ENCODE results near the gene REXO5. TPM values are rescaled to one million over a fixed set of nuclear protein-coding genes. Genes with fewer than 3 reads are reported as not detected.

Gene REXO5, protein sequence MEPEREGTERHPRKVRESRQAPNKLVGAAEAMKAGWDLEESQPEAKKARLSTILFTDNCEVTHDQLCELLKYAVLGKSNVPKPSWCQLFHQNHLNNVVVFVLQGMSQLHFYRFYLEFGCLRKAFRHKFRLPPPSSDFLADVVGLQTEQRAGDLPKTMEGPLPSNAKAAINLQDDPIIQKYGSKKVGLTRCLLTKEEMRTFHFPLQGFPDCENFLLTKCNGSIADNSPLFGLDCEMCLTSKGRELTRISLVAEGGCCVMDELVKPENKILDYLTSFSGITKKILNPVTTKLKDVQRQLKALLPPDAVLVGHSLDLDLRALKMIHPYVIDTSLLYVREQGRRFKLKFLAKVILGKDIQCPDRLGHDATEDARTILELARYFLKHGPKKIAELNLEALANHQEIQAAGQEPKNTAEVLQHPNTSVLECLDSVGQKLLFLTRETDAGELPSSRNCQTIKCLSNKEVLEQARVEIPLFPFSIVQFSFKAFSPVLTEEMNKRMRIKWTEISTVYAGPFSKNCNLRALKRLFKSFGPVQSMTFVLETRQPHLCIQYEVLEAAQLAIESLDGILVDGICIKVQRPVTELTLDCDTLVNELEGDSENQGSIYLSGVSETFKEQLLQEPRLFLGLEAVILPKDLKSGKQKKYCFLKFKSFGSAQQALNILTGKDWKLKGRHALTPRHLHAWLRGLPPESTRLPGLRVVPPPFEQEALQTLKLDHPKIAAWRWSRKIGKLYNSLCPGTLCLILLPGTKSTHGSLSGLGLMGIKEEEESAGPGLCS
- total RNA-seq = 1 to 10 TPM; 2.2 to 6.9 (median 3.7) TPM

DNA sequence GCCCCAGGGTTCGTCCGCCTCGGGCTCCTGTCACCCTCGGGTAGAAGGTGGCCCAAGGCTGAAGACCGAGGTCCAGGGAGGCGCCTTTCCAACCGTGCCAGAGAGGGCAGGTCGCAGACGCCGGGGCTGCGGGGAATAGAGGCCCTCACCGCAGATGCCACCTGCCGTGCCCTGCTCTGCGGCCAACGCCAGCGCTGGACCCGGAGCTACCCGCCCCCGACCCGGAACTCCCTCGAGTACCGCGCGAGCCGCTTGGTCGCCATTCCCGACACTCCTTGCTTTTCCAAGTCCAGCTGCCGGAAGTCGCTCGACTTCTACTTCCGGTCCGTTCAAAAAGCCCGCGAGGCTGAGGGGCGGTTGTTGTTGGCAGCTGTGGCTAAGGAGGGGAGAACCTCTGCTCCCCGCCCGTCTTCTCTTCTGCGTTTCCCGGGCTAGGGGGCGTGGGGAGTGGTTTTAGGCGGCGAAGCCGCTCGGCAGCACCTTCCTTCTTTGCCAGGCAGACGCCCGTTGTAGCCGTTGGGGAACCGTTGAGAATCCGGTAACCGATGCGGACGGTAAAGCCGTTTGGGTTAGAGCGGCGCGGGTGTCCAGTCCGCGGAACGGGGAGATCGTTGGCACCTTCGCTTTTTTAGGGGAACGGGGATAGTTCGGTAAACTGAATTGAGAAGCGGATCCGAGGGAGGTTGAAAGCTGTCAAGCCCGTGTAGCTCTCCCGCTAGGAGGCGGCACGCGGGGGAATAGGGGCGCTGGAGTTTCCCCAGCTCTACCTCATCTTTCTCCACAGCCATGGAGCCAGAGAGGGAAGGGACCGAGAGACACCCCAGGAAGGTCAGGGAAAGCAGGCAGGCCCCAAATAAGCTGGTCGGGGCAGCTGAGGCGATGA lies at the start of gene REXO5, which contains the start of gene ERI2:
Gene REXO5 (plus strand): TSS at position 360 of the 883 bp plus-strand sequence. CDS start 427 bp downstream, at position 787.
Gene ERI2 (minus strand): TSS at position 305 of the 883 bp plus-strand sequence. CDS start 42 bp downstream, at position 263.
- peak; percentile 22 to 45 for TF ChIP-seq POLR2A (IDR thresholded peaks at IDR 0.05)
- TF ChIP-seq EP300 (IDR thresholded peaks at IDR 0.05) = no peak
- TF ChIP-seq POLR2AphosphoS5 (IDR thresholded peaks at IDR 0.05) = peak; percentile 45
- TF ChIP-seq, protein P1, sequence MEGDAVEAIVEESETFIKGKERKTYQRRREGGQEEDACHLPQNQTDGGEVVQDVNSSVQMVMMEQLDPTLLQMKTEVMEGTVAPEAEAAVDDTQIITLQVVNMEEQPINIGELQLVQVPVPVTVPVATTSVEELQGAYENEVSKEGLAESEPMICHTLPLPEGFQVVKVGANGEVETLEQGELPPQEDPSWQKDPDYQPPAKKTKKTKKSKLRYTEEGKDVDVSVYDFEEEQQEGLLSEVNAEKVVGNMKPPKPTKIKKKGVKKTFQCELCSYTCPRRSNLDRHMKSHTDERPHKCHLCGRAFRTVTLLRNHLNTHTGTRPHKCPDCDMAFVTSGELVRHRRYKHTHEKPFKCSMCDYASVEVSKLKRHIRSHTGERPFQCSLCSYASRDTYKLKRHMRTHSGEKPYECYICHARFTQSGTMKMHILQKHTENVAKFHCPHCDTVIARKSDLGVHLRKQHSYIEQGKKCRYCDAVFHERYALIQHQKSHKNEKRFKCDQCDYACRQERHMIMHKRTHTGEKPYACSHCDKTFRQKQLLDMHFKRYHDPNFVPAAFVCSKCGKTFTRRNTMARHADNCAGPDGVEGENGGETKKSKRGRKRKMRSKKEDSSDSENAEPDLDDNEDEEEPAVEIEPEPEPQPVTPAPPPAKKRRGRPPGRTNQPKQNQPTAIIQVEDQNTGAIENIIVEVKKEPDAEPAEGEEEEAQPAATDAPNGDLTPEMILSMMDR (IDR thresholded peaks at IDR 0.05) = peak in 3 of 4 experiments; percentile 7 to 55 (median 28)
- WGBS, 2 donors (ENCODE audit: low coverage in 1 of 2) = no CpG with 5 or more reads among the region's 74 CpGs
- peak within 1 kb of the TSS; percentile 86 to 93 (median 88) for H3K27ac ChIP-seq

DNA sequence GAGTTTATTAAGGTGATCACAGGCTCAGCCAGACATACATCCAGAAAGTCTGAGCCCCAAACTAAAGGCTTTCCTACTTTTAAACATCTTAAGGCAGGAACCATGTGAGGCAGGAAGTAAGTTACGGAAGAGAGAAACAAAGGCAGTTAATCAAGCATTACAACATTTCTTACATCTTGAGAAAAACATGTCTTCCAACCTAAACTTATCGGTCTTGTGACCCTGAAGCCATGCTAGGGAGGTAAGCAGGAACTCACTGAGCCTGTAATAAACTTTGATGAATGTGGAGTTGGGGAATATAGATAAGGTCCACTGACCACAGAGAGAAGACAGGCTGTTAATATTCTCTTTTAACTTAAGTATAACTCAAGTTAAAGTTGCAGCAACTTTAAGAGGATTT lies 46.0 kb upstream of the REXO5 start:
- 65 to 89% methylated on average over 1 to 2 of the region's 2 CpGs for WGBS, 2 donors (ENCODE audit: low coverage in 1 of 2)
- Histone ChIP-seq H3K27ac (no peak overlapping the region), H3K4me3 (no peak overlapping the region), H3K4me1 (peaks cover 0 to 12% (median 0%) of the 10 kb centered on the region in 3 donors), H3K9me3 (no peaks in the 10 kb centered on the region), H3K36me3 (no peaks in the 10 kb centered on the region), H3K27me3 (no peaks in the 10 kb centered on the region)
- TF ChIP-seq EP300 (IDR thresholded peaks at IDR 0.05) (no peak), POLR2AphosphoS5 (IDR thresholded peaks at IDR 0.05) (no peak), POLR2A (IDR thresholded peaks at IDR 0.05) (no peak)
- TF ChIP-seq, protein P1 (IDR thresholded peaks at IDR 0.05) = no peak
- ATAC-seq = no peak

More for the DNA sequence above, at the start of gene REXO5, which contains the start of gene ERI2:
- no peaks in the 10 kb centered on the region for H3K27me3 ChIP-seq
- H3K4me1 ChIP-seq = peaks cover 0 to 23% (median 0%) of the 10 kb centered on the region in 3 donors
- ATAC-seq = peak; percentile 92
- H3K4me3 ChIP-seq = peak within 1 kb of the TSS; percentile 65 to 78
- H3K9me3 ChIP-seq = no peaks in the 10 kb centered on the region
- peaks cover 0 to 13% of the 10 kb centered on the region in 2 donors for H3K36me3 ChIP-seq

DNA sequence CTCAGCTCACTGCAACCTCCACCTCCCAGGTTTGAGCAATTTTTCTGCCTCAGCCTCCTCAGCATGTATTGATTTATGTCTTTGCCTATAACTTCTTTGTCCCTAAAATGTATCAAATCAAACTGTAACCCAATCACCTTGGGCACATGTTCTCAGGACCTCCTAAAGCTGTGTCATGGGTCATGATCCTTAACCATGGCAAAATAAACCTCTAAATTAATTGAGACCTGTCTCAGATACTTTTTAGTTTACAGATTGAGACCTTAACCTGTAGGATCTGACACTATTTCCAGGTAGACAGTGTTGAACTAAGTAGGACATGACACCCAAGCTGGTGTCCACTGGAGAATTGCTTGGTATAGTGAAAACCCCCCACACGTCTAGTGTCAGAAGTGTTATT lies 45.2 kb upstream of the REXO5 start:
- H3K9me3 ChIP-seq = no peaks in the 10 kb centered on the region
- peaks cover 0 to 12% (median 0%) of the 10 kb centered on the region in 3 donors for H3K4me1 ChIP-seq
- TF ChIP-seq POLR2AphosphoS5 (IDR thresholded peaks at IDR 0.05) (no peak), POLR2A (IDR thresholded peaks at IDR 0.05) (no peak), EP300 (IDR thresholded peaks at IDR 0.05) (no peak)
- TF ChIP-seq, protein P1 (IDR thresholded peaks at IDR 0.05) = no peak
- no peak overlapping the region for H3K27ac ChIP-seq
- WGBS, 2 donors (ENCODE audit: low coverage in 1 of 2) = 58% methylated on average over 1 of the region's 1 CpG; no CpG with 5 or more reads in 1 of the 2 donors
- ATAC-seq = no peak
- H3K27me3 ChIP-seq = no peaks in the 10 kb centered on the region
- no peaks in the 10 kb centered on the region for H3K36me3 ChIP-seq
- H3K4me3 ChIP-seq = no peak overlapping the region

DNA sequence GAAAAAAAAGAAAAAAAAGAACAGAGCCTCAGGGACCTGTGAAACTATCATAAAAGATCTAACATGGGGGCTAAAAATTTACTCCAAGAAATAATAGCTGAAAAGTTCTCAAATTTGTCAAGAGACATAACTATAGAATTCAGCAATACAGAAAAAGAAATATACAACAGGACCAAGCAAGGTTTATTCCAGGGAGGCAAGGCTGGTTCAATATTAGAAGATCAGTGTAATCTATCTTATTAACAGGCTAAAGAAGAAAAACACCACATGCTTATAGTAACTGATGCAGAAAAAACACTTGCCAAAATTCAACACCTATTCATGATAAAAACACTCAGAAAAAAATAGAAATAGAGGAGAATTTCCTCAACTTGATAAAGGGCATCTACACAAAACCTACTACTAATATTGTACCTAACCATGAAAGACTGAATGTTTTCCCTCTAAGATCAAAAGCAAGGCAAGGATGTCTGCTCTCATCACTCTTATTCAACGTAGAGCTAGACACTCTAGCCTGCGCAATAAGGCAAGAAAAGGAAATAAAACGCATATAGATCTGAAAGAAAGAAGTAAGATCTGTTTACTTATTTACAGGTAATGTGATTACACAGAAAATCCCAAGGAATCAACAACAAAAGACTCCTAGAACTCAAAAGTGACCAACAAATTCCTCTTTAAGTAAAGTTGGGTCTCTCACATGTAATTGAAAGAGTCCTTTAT lies 43.8 kb upstream of the REXO5 start:
- peak overlapping the region in 2 of 4 donors; percentile 69 to 76 for H3K27ac ChIP-seq

More for the DNA sequence above, 43.8 kb upstream of the REXO5 start:
- Histone ChIP-seq H3K4me3 (no peak overlapping the region), H3K9me3 (no peaks in the 10 kb centered on the region), H3K4me1 (peaks cover 0 to 12% (median 0%) of the 10 kb centered on the region in 3 donors), H3K27me3 (no peaks in the 10 kb centered on the region), H3K36me3 (no peaks in the 10 kb centered on the region)
- no peak for TF ChIP-seq POLR2A (IDR thresholded peaks at IDR 0.05)
- no peak for TF ChIP-seq EP300 (IDR thresholded peaks at IDR 0.05)
- no peak for TF ChIP-seq POLR2AphosphoS5 (IDR thresholded peaks at IDR 0.05)
- TF ChIP-seq, protein P1 (IDR thresholded peaks at IDR 0.05) = no peak
- 90 to 94% methylated on average over 3 of the region's 3 CpGs for WGBS, 2 donors (ENCODE audit: low coverage in 1 of 2)
- no peak for ATAC-seq
